HepG2 (cell line): ENCODE data around the gene CALML4. TPM values are rescaled to one million over a fixed set of nuclear protein-coding genes. Genes with fewer than 3 reads are reported as not detected.

Experiments
- E2F5 ChIP-seq: sonication (generic); formaldehyde crosslinking; conservative IDR thresholded peaks from 2 replicates; pipeline ENCODE4 v1.4.0; 2020; ENCODE audit warnings: missing genetic modification reagents
- FOSL1 ChIP-seq: sonication (generic); formaldehyde crosslinking; IDR thresholded peaks from 2 replicates; pipeline ENCODE4 v1.9.0; 2021; ENCODE audit warnings: missing genetic modification reagents, borderline replicate concordance
- FOXP1 ChIP-seq, 2 experiments: fragments of 450-650 bp in 1 of 2; IDR thresholded peaks; 2 replicates each; pipeline ENCODE4 v1.6.1; 2017 to 2018; ENCODE audit warnings: antibody characterized with exemption in 1 of 2
- FOXP4 ChIP-seq: sonication (generic); formaldehyde crosslinking; IDR thresholded peaks from 2 replicates; pipeline ENCODE4 v1.4.0; 2020; ENCODE audit warnings: missing genetic modification reagents
- HES4 ChIP-seq: sonication (generic); formaldehyde crosslinking; IDR thresholded peaks from 2 replicates; pipeline ENCODE4 v1.9.0; 2021; ENCODE audit warnings: mild to moderate bottlenecking, missing genetic modification reagents, borderline replicate concordance
- HNRNPH1 ChIP-seq: fragments of 200-400 bp; formaldehyde crosslinking; optimal IDR thresholded peaks from 2 replicates; pipeline ENCODE3; 2017; ENCODE audit warnings: mild to moderate bottlenecking, low read depth, low read length
- MAFG ChIP-seq: sonication (generic); formaldehyde crosslinking; IDR thresholded peaks from 2 replicates; pipeline ENCODE4 v1.5.1; 2020; ENCODE audit warnings: mild to moderate bottlenecking, missing genetic modification reagents
- NONO ChIP-seq, 2 experiments: fragments of 450-650 bp in 1 of 2; sonication (generic) in 1 of 2; formaldehyde crosslinking in 1 of 2; IDR thresholded peaks in 1 of 2; conservative IDR thresholded peaks in 1 of 2; 2 replicates each; pipeline versions ENCODE4 v1.6.1 to v1.8.0; 2017 to 2022; ENCODE audit warnings: mild to moderate bottlenecking in 1 of 2, missing genetic modification reagents in 1 of 2, moderate library complexity in 1 of 2
- SP5 ChIP-seq: IDR thresholded peaks from 2 replicates; pipeline ENCODE4 v1.6.1; 2016; ENCODE audit warnings: low read depth, borderline replicate concordance
- SUZ12 ChIP-seq: fragments of 150-350 bp; IDR thresholded peaks from 2 replicates; pipeline ENCODE4 v1.6.1; 2014; ENCODE audit warnings: low read depth, low read length
- TBL1XR1 ChIP-seq: fragments of 150-350 bp; IDR thresholded peaks from 2 replicates; pipeline ENCODE4 v1.6.1; 2014; ENCODE audit warnings: borderline replicate concordance, low read length; ENCODE audit not compliant: partially characterized antibody
- THAP11 ChIP-seq: IDR thresholded peaks from 2 replicates; pipeline ENCODE4 v1.6.1; 2016; ENCODE audit warnings: missing biosample characterization, missing genetic modification reagents
- TSC22D2 ChIP-seq: sonication (generic); formaldehyde crosslinking; IDR thresholded peaks from 2 replicates; pipeline ENCODE4 v1.5.1; 2020; ENCODE audit warnings: missing genetic modification reagents, mild to moderate bottlenecking, borderline replicate concordance
- YEATS2 ChIP-seq: sonication (generic); formaldehyde crosslinking; IDR thresholded peaks from 2 replicates; pipeline ENCODE4 v1.4.0; 2020; ENCODE audit warnings: missing genetic modification reagents, borderline replicate concordance
- ZBTB34 ChIP-seq: sonication (generic); formaldehyde crosslinking; IDR thresholded peaks from 2 replicates; pipeline ENCODE4 v1.8.0; 2022; ENCODE audit warnings: mild to moderate bottlenecking, missing genetic modification reagents
- ZFP37 ChIP-seq: sonication (generic); formaldehyde crosslinking; IDR thresholded peaks from 2 replicates; pipeline ENCODE4 v1.4.0; 2020; ENCODE audit warnings: missing genetic modification reagents, borderline replicate concordance
- ZNF18 ChIP-seq: sonication (generic); formaldehyde crosslinking; IDR thresholded peaks from 2 replicates; pipeline ENCODE4 v1.8.0; 2022; ENCODE audit warnings: mild to moderate bottlenecking, missing genetic modification reagents; ENCODE audit not compliant: insufficient replicate concordance
- ZNF180 ChIP-seq: sonication (generic); formaldehyde crosslinking; IDR thresholded peaks from 2 replicates; pipeline ENCODE4 v1.4.0; 2020; ENCODE audit warnings: low read depth, missing genetic modification reagents, borderline replicate concordance
- ZNF230 ChIP-seq: sonication (generic); formaldehyde crosslinking; IDR thresholded peaks from 2 replicates; pipeline ENCODE4 v1.4.0; 2020; ENCODE audit warnings: mild to moderate bottlenecking, missing genetic modification reagents
- ZNF569 ChIP-seq: sonication (generic); formaldehyde crosslinking; IDR thresholded peaks from 2 replicates; pipeline ENCODE4 v1.5.0; 2020; ENCODE audit warnings: mild to moderate bottlenecking, missing genetic modification reagents, moderate library complexity, borderline replicate concordance
- ZNF703 ChIP-seq: sonication (generic); formaldehyde crosslinking; IDR thresholded peaks from 2 replicates; pipeline ENCODE4 v1.5.1; 2020; ENCODE audit warnings: missing genetic modification reagents, mild to moderate bottlenecking, moderate library complexity, borderline replicate concordance
- ZNF768 ChIP-seq: sonication (generic); formaldehyde crosslinking; IDR thresholded peaks from 2 replicates; pipeline ENCODE4 v1.4.0; 2020; ENCODE audit warnings: missing genetic modification reagents
- ZNF839 ChIP-seq: sonication (generic); formaldehyde crosslinking; IDR thresholded peaks from 2 replicates; pipeline ENCODE4 v1.4.0; 2020; ENCODE audit warnings: missing genetic modification reagents, mild to moderate bottlenecking, borderline replicate concordance
- polyA plus RNA-seq, 8 experiments: library from polyadenylated mRNA; depleted of rRNA in 3 of 8; stranded (reverse) in 7 of 8; unstranded in 1 of 8; fragments of >200 nt; fragmentation: Illumina TruSeq in 4 of 8; extraction: Trizol in 4 of 8; gene quantifications; 2 replicates each; pipeline versions ENCODE4 v1.2.1 to v1.2.3, GENCODE V29; 2011 to 2016; ENCODE audit warnings: low read depth in 4 of 8, missing spikeins in 1 of 8, mixed read lengths in 1 of 8; ENCODE audit not compliant: insufficient read depth in 1 of 8
- total RNA-seq, 5 experiments: library from RNA; depleted of rRNA; stranded (reverse); fragments of >200 nt; fragmentation: Illumina TruSeq; extraction: Trizol; gene quantifications; 2 replicates each; pipeline ENCODE4 v1.2.3, GENCODE V29; 2016; ENCODE audit warnings: low read depth in 1 of 5

CALML4 gene
- total and polyA plus RNA-seq, 2 of the 13 experiments (the other 11 are each of a cell fraction or from before 2014, with no cell fraction given): 3.6 to 8.7 TPM

- TF ChIP-seq ZNF768: peak; percentile 58; the same call in 1 of the 2 replicates
- TF ChIP-seq YEATS2 (CRISPR knock-in tag): 0 out of 2 replicates have a peak, but pooled peaks have one; percentile 18
- no peak for TF ChIP-seq SUZ12
- no peak; the same call in 1 of the 2 replicates for TF ChIP-seq ZNF230 (CRISPR knock-in tag)
- no peak for TF ChIP-seq FOXP4
- TF ChIP-seq NONO (IDR thresholded peaks at IDR 0.05): no peak
- TF ChIP-seq NONO (CRISPR knock-in tag; conservative IDR thresholded peaks at IDR 0.05): peak; percentile 48; the same call in 1 of the 2 replicates
- TF ChIP-seq ZFP37 (CRISPR knock-in tag): peak; percentile 42; the same call in 1 of the 2 replicates
- peak; percentile 98 for TF ChIP-seq HES4
- no peak for TF ChIP-seq TBL1XR1
- TF ChIP-seq ZBTB34 (CRISPR knock-in tag): no peak
- TF ChIP-seq ZNF18 (CRISPR knock-in tag): no peak
- TF ChIP-seq ZNF569 (CRISPR knock-in tag): no peak
- TF ChIP-seq HNRNPH1: no peak
- TF ChIP-seq TSC22D2: no peak; the same call in 1 of the 2 replicates
- TF ChIP-seq MAFG (CRISPR knock-in tag): no peak
- TF ChIP-seq ZNF703 (CRISPR knock-in tag): no peak
- no peak; the same call in 1 of the 2 replicates for TF ChIP-seq ZNF180
- TF ChIP-seq THAP11 (CRISPR knock-in tag): peak; percentile 54; the same call in 1 of the 2 replicates
- no peak for TF ChIP-seq FOSL1 (CRISPR knock-in tag)
- TF ChIP-seq E2F5 (CRISPR knock-in tag): peak; percentile 83
- no peak; the same call in 1 of the 2 replicates for TF ChIP-seq SP5
- TF ChIP-seq FOXP1 (IDR thresholded peaks at IDR 0.05): no peak
- no peak for TF ChIP-seq FOXP1 (CRISPR knock-in tag; IDR thresholded peaks at IDR 0.05)
- TF ChIP-seq ZNF839 (CRISPR knock-in tag): no peak
Measured at GRCh38 chr15:68229386-68230156, 24.4 kb upstream of the CALML4 start, which contains the start of gene CLN6 (continued).
